ENCODE results near the gene PSPH. TPM values are rescaled to one million over a fixed set of nuclear protein-coding genes. Genes with fewer than 3 reads are reported as not detected.
A peak's percentile ranks its signal among the peaks of the same experiment; 100 is the strongest.

The PSPH gene
- total RNA-seq, 1 experiment from 2014 or later, result 52.1 TPM

DNA sequence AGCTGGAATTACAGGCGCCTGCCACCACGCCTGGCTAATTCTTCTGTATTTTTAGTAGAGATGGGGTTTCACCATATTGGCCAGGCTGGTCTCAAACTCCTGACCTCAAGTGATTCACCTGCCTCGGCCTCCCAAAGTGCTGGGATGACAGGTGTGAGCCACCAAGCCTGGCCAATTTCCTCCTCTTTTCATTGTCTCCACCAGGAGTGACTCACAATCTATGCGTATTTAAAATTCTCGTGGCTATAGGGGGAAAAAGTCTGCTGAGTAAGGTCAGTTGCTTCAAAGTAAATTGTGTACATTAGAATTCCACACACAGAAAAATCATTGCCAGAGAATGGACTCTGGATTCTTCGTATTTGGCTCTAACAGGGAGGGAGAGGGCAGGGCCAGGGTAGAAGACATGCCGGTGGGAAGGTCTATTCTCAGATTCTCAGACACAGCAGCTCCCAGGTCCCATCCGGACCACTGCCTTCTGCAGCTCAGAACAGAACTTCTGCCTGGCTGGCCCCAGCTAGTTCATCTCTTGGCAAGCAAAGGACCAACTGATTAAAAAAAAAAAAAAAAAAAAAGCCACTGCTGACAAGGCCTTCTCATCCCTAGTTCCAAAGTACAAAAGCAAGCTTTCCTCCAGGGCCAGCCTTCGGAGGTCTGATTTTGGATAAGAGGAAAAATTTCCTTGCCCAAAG, 22.2 kb downstream of the PSPH start:
- no peak overlapping the region for H4K5ac ChIP-seq (ENCODE audit: insufficient read length, low read depth, low read length)
- H4K20me1 ChIP-seq (ENCODE audit: control insufficient read depth, insufficient read depth, insufficient read length), result no peaks in the 10 kb centered on the region
- no peak overlapping the region for H3K56ac ChIP-seq (ENCODE audit: insufficient read length, low read depth, low read length)
- no peak overlapping the region for H4K91ac ChIP-seq (ENCODE audit: insufficient read length, low read depth, low read length)
- H3K27ac Mint-ChIP-seq, result no peak overlapping the region
- no peak overlapping the region for H4K8ac ChIP-seq (replicated peaks; ENCODE audit: insufficient read length, low read depth, low read length)
- H3K9me3 Mint-ChIP-seq, result no peaks in the 10 kb centered on the region
- no peak overlapping the region for H2AK5ac ChIP-seq (ENCODE audit: insufficient read length, low read length)
- H3T11ph ChIP-seq (ENCODE audit: low read length), result no peak overlapping the region
- H3K4me3 Mint-ChIP-seq, result 0 out of 5 replicates have a peak overlapping the region, but pooled peaks of 1 of the 2 experiments have one; percentile 9
- no peak overlapping the region for H3K23ac ChIP-seq (ENCODE audit: insufficient read length, low read depth, low read length)
- H3K9ac ChIP-seq (ENCODE audit: extremely low read depth, insufficient read length, low read length), result no peak overlapping the region
- H2BK15ac ChIP-seq (ENCODE audit: low read depth, low read length), result no peak overlapping the region
- H3K36me3 Mint-ChIP-seq (ENCODE audit: insufficient read depth in 1 of 3, low read depth in 3 of 3), result peaks cover 36 to 65% (median 60%) of the 10 kb centered on the region in 3 experiments
- no peak overlapping the region for H3K18ac ChIP-seq (ENCODE audit: insufficient read length, low read depth, low read length)
- no peaks in the 10 kb centered on the region for H3K4me1 ChIP-seq (ENCODE audit: insufficient read depth, low read length)
- no peaks in the 10 kb centered on the region for H3K23me2 ChIP-seq (ENCODE audit: insufficient read length, low read depth, low read length, poor library complexity, severe bottlenecking)
- no peaks in the 10 kb centered on the region for H3K79me2 ChIP-seq (ENCODE audit: insufficient read depth, low read length)
- H2BK20ac ChIP-seq (ENCODE audit: low read depth, low read length, poor library complexity, severe bottlenecking), result no peak overlapping the region
- H2BK120ac ChIP-seq (ENCODE audit: low read depth, low read length, poor library complexity, severe bottlenecking), result no peak overlapping the region
- H3K27ac ChIP-seq (ENCODE audit: insufficient read length, low read depth, low read length), result no peak overlapping the region
- no CpG with 5 or more reads among the region's 9 CpGs for whole genome bisulfite sequencing (ENCODE audit: extremely low coverage, insufficient read length, low lambda C conversion rate)
- H3K9me3 ChIP-seq (ENCODE audit: control insufficient read depth, low read depth, low read length), result no peaks in the 10 kb centered on the region
- peaks cover 5 to 10% of the 10 kb centered on the region in 2 experiments; a peak in 2 of 4 replicates for H3K4me1 Mint-ChIP-seq
- H3K27me3 ChIP-seq (ENCODE audit: insufficient read depth, low read length), result no peaks in the 10 kb centered on the region
- H3K27me3 Mint-ChIP-seq (ENCODE audit: low read depth), result no peaks in the 10 kb centered on the region
- H3K4me2 ChIP-seq (ENCODE audit: insufficient read depth, insufficient read length, low read length), result no peak overlapping the region
- DNase-seq, result no peak
- no peak overlapping the region for H2BK12ac ChIP-seq (ENCODE audit: insufficient read length, low read depth, low read length)
- H2AFZ ChIP-seq (ENCODE audit: low read length), result no peak overlapping the region
- H3K14ac ChIP-seq (ENCODE audit: insufficient read depth, low read length), result no peak overlapping the region
- no peak overlapping the region for H3K4ac ChIP-seq (ENCODE audit: low read depth, low read length)
- TF ChIP-seq, protein P1, sequence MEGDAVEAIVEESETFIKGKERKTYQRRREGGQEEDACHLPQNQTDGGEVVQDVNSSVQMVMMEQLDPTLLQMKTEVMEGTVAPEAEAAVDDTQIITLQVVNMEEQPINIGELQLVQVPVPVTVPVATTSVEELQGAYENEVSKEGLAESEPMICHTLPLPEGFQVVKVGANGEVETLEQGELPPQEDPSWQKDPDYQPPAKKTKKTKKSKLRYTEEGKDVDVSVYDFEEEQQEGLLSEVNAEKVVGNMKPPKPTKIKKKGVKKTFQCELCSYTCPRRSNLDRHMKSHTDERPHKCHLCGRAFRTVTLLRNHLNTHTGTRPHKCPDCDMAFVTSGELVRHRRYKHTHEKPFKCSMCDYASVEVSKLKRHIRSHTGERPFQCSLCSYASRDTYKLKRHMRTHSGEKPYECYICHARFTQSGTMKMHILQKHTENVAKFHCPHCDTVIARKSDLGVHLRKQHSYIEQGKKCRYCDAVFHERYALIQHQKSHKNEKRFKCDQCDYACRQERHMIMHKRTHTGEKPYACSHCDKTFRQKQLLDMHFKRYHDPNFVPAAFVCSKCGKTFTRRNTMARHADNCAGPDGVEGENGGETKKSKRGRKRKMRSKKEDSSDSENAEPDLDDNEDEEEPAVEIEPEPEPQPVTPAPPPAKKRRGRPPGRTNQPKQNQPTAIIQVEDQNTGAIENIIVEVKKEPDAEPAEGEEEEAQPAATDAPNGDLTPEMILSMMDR (conservative IDR thresholded peaks at IDR 0.05), result no peak
- H3K79me1 ChIP-seq (ENCODE audit: insufficient read depth, low read depth, low read length, poor library complexity, severe bottlenecking), result no peaks in the 10 kb centered on the region
- no peak overlapping the region for H2BK5ac ChIP-seq (ENCODE audit: insufficient read length, low read length)
